ENCODE measurements around the gene HIVEP3. TPM values are rescaled to one million over a fixed set of nuclear protein-coding genes. Genes with fewer than 3 reads are reported as not detected.

Gene HIVEP3
- polyA plus RNA-seq, 1 of the 3 experiments (the other 2 are of a cell fraction) = 6.4 TPM

- TF ChIP-seq ZBTB33 (IDR thresholded peaks at IDR 0.05; ENCODE audit: borderline replicate concordance, low read depth) (no peak), MAX (IDR thresholded peaks at IDR 0.05; ENCODE audit: low read depth) (no peak), USF1 (IDR thresholded peaks at IDR 0.05; ENCODE audit: borderline replicate concordance, low read depth) (no peak), GATA2 (CRISPR knock-in tag; IDR thresholded peaks at IDR 0.05) (peak; percentile 97), CHD2 (IDR thresholded peaks at IDR 0.05; ENCODE audit: low read length, partially characterized antibody) (peak; percentile 41), ELF1 (IDR thresholded peaks at IDR 0.05) (no peak), RXRA (IDR thresholded peaks at IDR 0.05; ENCODE audit: borderline replicate concordance, low read depth) (no peak), PBX3 (IDR thresholded peaks at IDR 0.05) (no peak), EZH2phosphoT487 (IDR thresholded peaks at IDR 0.05; ENCODE audit: borderline replicate concordance, low read depth) (no peak), TEAD4 (IDR thresholded peaks at IDR 0.05; ENCODE audit: borderline replicate concordance, insufficient read depth) (no peak), JUND (IDR thresholded peaks at IDR 0.05) (no peak), TAF1 (IDR thresholded peaks at IDR 0.05; ENCODE audit: borderline replicate concordance, low read depth, low read length) (no peak), MEF2A (IDR thresholded peaks at IDR 0.05; ENCODE audit: borderline replicate concordance, low read depth) (no peak), CTCF (IDR thresholded peaks at IDR 0.05) (no peak), RAD21 (IDR thresholded peaks at IDR 0.05; ENCODE audit: low read length) (peak; percentile 19; the same call in 1 of the 2 replicates), FOXM1 (IDR thresholded peaks at IDR 0.05; ENCODE audit: low read depth) (no peak), RCOR1 (IDR thresholded peaks at IDR 0.05; ENCODE audit: low read length) (peak; percentile 71; the same call in 1 of the 2 replicates), RFX5 (IDR thresholded peaks at IDR 0.05; ENCODE audit: low read length) (0 out of 2 replicates have a peak, but pooled peaks have one; percentile 61), MXI1 (IDR thresholded peaks at IDR 0.05; ENCODE audit: low read depth, low read length) (0 out of 2 replicates have a peak, but pooled peaks have one; percentile 54), IRF3 (IDR thresholded peaks at IDR 0.05; ENCODE audit: low read depth, low read length) (no peak), POLR2AphosphoS5 (IDR thresholded peaks at IDR 0.05; ENCODE audit: low read depth, low read length) (no peak)
Measured at GRCh38 chr1:41714638-41715389, 203.9 kb downstream of the HIVEP3 start (continued).
